ENCODE results near the gene INSIG2.
"Not testable (repeated sequence)": the region's sequence is repeated elsewhere in the genome, so short reads cannot be mapped to it uniquely, and the experiment has no call there.

INSIG2 gene

DNA sequence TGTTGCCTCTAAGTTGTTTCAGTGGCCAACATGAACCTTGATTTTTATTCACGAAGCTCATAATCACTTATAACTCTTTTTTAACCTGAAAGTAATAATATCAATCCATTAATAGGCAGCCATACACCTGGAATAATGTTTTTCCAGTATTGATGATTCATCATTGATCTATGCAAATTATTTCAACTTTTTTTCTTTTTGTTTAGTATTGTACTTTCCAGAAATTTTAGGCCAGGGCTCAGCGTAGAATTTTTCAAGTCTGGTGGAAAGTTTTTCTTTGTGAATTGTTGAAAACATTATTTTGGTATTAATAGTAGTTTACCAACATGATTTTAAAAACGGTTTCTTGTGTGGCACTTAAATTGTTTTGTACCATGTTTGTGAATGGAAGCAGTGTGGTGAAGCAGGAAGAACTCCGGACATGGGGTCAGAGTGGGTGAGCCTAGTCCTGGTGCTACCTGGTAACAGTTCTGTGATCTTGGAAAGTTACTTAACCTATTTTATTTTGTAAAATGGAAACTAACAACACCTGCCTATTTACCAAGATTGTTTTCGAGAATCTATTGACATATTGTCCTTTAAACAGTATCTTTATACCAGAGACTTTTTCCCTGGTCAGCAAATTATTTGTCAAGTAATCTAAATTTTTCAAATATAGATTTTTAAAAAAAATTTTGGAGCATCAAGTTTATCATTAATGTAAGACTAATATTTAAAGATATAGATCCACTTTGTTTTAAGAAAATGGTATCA lies 2.3 kb downstream of the INSIG2 start:
- FAIRE-seq: no peak
- TF ChIP-seq, protein P1, sequence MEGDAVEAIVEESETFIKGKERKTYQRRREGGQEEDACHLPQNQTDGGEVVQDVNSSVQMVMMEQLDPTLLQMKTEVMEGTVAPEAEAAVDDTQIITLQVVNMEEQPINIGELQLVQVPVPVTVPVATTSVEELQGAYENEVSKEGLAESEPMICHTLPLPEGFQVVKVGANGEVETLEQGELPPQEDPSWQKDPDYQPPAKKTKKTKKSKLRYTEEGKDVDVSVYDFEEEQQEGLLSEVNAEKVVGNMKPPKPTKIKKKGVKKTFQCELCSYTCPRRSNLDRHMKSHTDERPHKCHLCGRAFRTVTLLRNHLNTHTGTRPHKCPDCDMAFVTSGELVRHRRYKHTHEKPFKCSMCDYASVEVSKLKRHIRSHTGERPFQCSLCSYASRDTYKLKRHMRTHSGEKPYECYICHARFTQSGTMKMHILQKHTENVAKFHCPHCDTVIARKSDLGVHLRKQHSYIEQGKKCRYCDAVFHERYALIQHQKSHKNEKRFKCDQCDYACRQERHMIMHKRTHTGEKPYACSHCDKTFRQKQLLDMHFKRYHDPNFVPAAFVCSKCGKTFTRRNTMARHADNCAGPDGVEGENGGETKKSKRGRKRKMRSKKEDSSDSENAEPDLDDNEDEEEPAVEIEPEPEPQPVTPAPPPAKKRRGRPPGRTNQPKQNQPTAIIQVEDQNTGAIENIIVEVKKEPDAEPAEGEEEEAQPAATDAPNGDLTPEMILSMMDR (IDR thresholded peaks at IDR 0.05; ENCODE audit: insufficient read depth, missing control alignments): no peak
- no peak for DNase-seq (ENCODE audit: insufficient read length, low spot score)

DNA sequence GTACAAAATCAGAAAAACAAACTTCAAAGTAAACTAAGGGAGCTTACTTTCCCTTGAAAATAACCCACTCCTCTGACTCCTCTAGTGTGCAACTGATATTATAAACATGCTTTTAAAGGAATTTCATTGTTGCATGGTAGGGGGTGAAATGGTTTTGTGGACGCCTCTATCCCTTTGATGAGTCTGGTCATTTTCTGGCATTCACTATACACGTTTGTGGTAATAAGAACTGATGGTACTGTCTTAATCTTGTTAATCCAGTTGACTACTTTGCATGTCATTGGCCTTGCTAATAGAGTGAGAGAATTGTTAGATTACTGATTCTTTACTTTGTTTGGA lies 2.8 kb downstream of the INSIG2 start:
- TF ChIP-seq, protein P1 (IDR thresholded peaks at IDR 0.05; ENCODE audit: insufficient read depth, missing control alignments): no peak
- DNase-seq (ENCODE audit: insufficient read length, low spot score) (no peak), FAIRE-seq (no peak)

DNA sequence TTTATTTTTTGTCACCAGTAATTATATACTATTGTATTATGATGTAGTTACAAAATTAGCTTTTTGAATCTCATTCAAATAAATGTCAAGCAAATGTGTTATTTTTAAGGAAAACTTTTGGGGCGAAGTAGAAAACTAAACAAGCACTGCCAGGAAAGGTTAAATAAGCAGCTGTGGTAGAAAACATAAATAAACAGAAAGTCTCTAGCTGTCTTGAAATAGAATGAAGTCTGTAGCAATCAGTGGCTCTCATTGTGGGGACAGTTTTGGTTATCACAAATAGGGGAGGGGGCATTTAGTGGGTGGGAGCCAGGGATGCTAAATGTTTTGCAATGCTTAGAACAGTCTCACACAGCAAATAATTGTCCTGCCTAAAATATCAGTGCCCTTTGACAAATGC lies 3.4 kb downstream of the INSIG2 start:
- no peak for FAIRE-seq
- TF ChIP-seq, protein P1 (IDR thresholded peaks at IDR 0.05; ENCODE audit: insufficient read depth, missing control alignments): no peak
- no peak for DNase-seq (ENCODE audit: insufficient read length, low spot score)

DNA sequence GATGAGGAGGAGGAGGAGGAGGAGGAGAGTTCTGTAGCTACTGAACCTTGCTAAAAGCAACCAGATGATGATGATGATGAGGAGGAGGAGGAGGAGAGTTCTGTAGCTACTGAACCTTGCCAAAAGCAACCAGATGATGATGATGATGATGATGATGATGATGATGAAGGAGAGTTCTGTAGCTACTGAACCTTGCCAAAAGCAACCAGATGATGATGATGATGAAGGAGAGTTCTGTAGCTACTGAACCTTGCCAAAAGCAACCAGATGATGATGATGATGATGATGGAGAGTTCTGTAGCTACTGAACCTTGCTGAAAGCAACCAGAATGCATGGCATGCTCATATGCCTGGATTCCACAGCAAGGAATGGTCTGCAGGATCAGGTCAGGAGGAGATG lies 5.8 kb downstream of the INSIG2 start:
- DNase-seq (ENCODE audit: insufficient read length, low spot score); FAIRE-seq: not testable (repeated sequence)

DNA sequence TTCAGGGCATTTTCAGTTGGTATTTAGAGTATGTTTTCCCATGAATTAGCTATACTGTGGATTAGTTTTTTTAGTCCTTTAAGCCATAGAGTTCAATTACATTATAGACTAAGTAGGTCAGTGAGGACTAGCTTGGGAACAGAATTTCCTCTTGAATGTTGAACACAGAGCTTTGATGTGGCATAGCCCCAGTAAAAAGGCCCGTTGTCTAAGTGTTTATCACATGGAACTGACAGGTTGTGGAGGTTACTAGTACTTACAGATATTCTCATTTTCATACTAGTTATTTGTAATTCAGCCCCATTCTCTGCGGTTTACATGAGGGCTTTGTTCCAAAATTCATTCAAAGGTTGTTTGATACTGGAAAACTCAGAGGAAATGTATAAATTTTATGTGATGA lies 6.2 kb downstream of the INSIG2 start:
- no peak for FAIRE-seq
- TF ChIP-seq, protein P1 (IDR thresholded peaks at IDR 0.05; ENCODE audit: insufficient read depth, missing control alignments): no peak
- DNase-seq (ENCODE audit: insufficient read length, low spot score): no peak

DNA sequence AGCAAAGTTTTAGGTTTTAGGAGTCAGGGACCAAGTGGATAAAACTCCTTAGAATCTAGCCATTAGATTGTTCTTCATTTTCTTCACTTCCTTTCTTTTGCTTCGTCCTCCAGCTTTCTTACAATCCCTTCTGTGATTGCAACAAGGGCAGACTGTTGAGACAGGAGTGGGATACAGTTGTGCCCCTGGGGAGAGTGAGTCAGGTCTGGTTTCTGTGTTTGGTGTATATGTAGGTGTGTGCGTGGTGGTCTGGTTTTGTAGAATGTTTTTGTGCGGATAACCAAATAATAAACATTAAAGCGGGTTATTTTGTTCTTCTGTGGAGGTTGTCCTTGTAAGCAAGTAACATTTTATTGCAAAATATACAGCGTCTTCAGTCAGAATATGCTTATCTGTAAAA lies 7.3 kb downstream of the INSIG2 start:
- no peak for FAIRE-seq
- DNase-seq (ENCODE audit: insufficient read length, low spot score): no peak

DNA sequence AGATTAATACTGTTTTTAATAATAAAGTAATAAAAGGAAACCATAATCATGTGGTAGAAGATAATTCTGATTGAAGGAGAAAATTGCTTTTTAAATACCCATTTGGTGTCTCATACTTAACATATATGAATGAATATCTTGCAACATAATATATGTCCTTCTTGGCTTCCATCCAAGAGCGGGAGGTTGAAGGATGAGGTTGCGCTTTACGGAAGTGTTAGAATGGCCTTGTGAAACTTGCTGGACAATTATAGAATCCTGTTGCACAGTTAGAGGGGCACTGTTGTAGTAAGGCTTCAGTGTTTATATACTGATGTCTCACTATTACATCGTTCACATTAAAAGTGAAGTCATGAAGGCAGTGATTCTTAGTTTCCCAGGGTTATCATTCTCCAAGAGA lies 9.4 kb downstream of the INSIG2 start:
- DNase-seq (ENCODE audit: insufficient read length, low spot score) (no peak), FAIRE-seq (no peak)
- TF ChIP-seq, protein P1 (IDR thresholded peaks at IDR 0.05; ENCODE audit: insufficient read depth, missing control alignments): no peak

More for the DNA sequence above, 7.3 kb downstream of the INSIG2 start:
- TF ChIP-seq, protein P1 (IDR thresholded peaks at IDR 0.05; ENCODE audit: insufficient read depth, missing control alignments): no peak

Measured in D721Med (cell line).